NCI-H774 (cell line): ENCODE data around the gene CHMP3.
"Not testable (repeated sequence)": the region's sequence is repeated elsewhere in the genome, so short reads cannot be mapped to it uniquely, and the experiment has no call there.

Experiments
- DNase-seq: peaks from one replicate; lab custom pipeline; 2025; lab: John Stamatoyannopoulos, UW

CHMP3 gene

GRCh38 chr2:86549440-86549839 lies 13.8 kb downstream of the CHMP3 start:
- not testable (repeated sequence) for DNase-seq

DNA sequence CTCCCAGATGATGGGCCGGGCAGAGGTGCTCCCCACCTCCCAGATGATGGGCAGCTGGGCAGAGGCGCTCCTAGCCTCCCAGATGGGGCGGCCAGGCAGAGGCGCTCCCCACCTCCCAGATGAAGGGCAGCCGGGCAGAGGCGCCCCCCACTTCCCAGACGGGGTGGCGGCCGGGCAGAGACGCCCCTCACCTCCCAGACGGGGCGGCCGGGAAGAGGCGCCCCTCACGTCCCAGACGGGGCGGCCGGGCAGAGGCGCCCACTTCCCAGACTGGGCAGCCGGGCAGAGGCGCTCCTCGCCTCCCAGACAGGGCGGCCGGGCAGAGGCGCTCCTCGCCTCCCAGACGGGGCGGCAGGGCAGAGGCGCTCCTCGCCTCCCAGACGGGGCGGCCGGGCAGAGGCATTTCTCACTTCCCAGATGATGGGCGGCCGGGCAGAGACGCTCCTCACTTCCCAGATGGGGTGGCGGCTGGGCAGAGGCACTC lies 14.3 kb downstream of the CHMP3 start:
- not testable (repeated sequence) for DNase-seq

GRCh38 chr2:86548165-86548912 lies 14.9 kb downstream of the CHMP3 start:
- DNase-seq = not testable (repeated sequence)

- not testable (repeated sequence) for DNase-seq
These were observed 17.8 kb downstream of the CHMP3 start for GRCh38 chr2:86545296-86545924.

GRCh38 chr2:86544278-86545099 lies 18.8 kb downstream of the CHMP3 start:
- DNase-seq = not testable (repeated sequence)

GRCh38 chr2:86543793-86544192 lies 19.4 kb downstream of the CHMP3 start:
- no peak for DNase-seq

- DNase-seq = no peak
These were observed 19.9 kb downstream of the CHMP3 start for GRCh38 chr2:86543335-86543734.

DNA sequence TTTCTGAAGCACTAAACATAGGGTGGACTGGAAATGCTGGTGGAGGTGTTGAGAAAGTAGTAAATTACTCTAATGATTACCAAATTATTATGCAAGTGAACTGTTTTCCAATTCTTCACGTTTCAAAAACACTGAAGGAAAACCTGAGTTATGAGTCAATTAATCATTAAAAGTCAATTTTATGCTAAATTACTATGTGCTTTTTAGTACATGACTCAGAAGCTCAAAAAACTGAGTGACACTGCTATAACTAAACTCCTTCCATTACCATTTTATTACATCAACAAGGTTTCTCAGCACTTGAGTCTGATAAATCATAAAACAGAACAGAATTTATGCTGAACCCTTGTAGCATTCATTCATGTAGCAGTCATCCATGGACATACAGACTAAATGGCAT lies 20.4 kb downstream of the CHMP3 start:
- no peak for DNase-seq

GRCh38 chr2:86541334-86541733 lies 21.9 kb downstream of the CHMP3 start:
- no peak for DNase-seq

DNA sequence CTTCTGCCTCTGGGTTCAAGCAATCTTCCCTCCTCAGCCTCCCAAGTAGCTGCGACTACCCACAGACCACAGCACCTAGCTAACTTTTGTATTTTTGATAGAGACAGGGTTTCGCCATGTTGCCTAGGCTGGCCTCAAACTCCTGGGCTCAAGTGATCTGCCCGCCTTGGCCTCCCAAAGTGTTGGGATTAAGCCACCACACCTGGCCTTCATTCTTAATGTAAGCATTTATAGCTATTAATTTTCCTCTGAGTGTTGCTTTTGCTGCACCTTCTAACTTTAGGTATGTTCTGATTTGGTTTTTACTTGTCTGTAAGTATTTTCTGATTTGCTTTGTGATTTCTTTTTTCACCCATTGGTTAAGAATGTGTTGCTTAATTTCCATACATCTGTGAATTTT lies 29.7 kb downstream of the CHMP3 start:
- no peak for DNase-seq

DNA sequence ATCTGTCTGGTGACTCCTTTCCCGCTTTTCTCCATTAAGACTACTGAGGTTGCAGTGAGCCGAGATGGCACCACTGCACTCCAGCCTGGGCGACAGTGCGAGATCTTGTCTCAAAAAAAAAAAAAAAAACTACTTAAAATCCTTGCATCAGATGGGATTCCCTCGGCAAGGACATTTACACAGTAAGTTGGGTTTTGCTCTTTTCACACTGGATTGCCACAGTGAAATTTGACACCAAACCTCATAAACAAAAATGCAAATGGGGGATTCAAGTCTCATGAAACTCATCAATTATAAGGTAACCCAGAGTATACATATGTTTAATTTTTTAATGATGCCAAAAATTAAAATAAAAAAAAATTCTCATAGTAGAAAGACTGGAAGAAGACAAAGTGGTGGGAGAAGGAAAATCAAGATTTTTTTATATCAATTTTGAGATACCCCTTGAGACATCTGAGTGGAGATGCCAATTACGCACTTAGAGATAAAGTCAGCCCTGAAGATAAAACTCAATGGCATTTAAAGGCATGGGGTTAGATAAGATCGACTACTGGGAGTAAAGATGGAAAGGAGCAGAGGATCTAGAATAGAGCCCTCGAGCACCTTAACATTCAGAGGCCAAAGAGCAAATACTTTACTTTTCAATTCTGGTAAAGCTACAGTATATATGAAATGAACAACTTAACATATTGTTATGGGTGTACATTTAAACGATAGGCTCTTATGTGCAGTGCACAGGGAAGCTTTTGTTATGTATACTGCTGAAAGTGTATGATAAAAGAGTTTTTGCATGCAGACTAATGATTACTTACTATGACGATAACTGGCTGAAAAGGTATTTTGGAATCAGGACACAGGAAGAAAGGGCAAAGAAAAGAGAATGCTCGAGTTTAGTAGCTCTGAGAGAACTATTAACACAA lies 37.6 kb downstream of the CHMP3 start:
- DNase-seq = no peak

- no peak for DNase-seq
These were observed 39.8 kb downstream of the CHMP3 start for GRCh38 chr2:86523491-86523890.

DNA sequence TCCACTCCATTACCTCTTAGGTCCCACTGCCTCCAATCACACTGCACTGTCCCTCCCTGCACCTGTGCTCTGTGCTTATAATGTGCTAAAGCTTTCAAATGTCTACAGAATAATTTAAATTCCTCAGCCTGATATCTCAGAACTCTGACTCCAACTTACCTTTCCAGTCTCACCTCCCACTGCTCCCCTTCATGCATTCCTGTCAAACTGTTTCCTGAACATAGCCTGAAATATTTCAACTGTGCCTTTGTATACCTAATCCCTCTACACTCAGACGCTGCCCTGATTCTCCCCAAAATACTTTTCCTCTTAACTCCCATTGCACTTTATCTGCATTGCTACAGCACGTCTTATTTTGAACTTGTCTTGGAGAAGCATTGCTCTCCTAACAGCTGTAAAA lies 40.5 kb downstream of the CHMP3 start:
- DNase-seq = no peak

- no peak for DNase-seq
These were observed 41.3 kb downstream of the CHMP3 start for GRCh38 chr2:86521922-86522321.

GRCh38 chr2:86520153-86520552 lies 43.1 kb downstream of the CHMP3 start:
- DNase-seq = no peak

GRCh38 chr2:86519349-86519748 lies 43.9 kb downstream of the CHMP3 start:
- DNase-seq = no peak

GRCh38 chr2:86518481-86518880 lies 44.8 kb downstream of the CHMP3 start:
- no peak for DNase-seq

- no peak for DNase-seq
These were observed 49.1 kb downstream of the CHMP3 start for GRCh38 chr2:86513948-86514660.

DNA sequence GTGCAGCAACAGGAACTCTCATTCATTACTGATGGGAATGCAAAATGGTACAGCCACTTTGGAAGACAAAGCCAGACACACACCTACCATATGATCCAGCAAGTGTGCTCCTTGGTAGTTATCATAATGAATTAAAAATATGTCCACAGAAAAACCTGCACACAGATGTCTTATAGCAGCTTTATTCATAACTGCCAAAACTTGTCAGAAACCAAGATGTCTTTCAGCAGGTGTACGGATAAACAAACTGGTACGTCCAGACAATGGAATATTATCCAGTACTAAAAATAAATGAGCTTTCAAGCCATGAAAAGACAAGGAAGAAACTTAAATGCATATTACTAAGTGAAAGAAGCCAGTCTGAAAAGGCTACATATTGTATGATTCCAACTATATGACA lies 50.4 kb downstream of the CHMP3 start:
- no peak for DNase-seq

- peak; percentile 58 for DNase-seq
These were observed 51.2 kb downstream of the CHMP3 start for GRCh38 chr2:86512034-86512433.

DNA sequence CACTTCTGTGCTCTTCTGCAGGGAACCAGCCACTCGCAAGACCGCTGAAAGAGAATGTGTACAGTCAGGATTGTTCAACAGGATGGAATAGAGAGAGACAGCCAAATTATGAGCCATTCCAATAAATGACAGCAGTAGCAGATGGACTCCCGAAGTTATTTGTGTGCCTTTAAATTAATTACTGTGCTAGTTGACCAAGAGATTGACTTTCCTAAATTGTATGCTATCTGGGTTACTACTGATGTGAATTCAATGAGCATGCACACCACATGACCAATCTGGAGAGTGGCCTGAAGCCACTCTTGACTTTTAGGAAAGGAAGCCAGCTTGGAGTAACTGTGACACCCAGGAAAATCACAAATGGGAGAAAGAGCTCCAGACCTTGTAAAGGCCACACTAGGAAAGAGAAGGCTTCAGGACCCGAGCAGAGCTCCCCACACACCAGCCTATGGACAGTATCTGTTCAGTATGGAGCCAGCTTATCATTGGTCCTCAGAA lies 52.8 kb downstream of the CHMP3 start:
- DNase-seq = no peak
